ENCODE results near the gene TMEM200B.
A peak's percentile ranks its signal among the peaks of the same experiment; 100 is the strongest.

Gene TMEM200B

DNA sequence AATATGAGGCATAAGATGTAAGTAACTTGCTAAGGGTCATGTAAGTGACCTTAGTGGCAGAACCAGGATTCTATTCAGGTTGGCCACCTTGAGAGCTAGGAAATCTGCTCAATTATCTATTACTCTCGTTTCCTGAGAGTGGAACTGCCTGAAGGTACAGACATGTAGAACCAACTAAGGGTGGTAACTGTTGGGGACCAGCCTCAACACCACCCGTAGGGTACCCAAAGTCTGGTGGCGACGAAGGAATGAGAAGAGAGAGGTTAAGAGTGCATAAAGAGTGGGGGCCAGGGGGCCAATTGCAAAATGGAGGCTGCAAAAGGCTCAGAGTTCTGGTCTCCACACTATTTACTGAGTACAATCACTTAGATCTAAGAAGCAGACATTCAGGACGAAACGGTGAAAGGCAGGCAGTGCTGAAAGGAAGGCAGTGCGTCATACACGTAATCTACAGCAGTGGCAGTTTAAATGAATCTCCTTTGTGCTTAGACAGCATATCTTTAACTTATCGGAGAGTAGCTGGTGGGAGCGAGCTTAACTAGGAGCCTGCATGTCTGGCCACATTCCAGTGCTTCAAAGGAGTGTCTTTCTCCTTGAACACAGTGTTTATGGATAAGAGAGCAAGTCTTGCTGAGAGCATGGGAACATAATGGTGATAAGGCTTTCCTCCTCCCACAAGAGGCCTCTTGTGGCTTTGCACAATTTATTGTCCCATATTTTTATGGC is 33.0 kb upstream of the TMEM200B start (continued):
- TF ChIP-seq, protein P1, sequence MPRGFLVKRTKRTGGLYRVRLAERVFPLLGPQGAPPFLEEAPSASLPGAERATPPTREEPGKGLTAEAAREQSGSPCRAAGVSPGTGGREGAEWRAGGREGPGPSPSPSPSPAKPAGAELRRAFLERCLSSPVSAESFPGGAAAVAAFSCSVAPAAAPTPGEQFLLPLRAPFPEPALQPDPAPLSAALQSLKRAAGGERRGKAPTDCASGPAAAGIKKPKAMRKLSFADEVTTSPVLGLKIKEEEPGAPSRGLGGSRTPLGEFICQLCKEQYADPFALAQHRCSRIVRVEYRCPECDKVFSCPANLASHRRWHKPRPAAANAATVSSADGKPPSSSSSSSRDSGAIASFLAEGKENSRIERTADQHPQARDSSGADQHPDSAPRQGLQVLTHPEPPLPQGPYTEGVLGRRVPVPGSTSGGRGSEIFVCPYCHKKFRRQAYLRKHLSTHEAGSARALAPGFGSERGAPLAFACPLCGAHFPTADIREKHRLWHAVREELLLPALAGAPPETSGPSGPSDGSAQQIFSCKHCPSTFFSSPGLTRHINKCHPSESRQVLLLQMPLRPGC (tag by site-specific recombination; IDR thresholded peaks at IDR 0.05): 0 out of 2 replicates have a peak, but pooled peaks have one; percentile 30
- TF ChIP-seq ZNF426 (tag by site-specific recombination; IDR thresholded peaks at IDR 0.05) (no peak), ZNF423 (tag by site-specific recombination; IDR thresholded peaks at IDR 0.05) (no peak), ZNF175 (tag by site-specific recombination; IDR thresholded peaks at IDR 0.05) (no peak), HOXD13 (CRISPR knock-in tag; IDR thresholded peaks at IDR 0.05; ENCODE audit: borderline replicate concordance) (no peak), GLI4 (tag by site-specific recombination; IDR thresholded peaks at IDR 0.05) (no peak), YY1 (tag by site-specific recombination; IDR thresholded peaks at IDR 0.05) (no peak), ZNF658 (tag by site-specific recombination; IDR thresholded peaks at IDR 0.05) (no peak), ZNF629 (tag by site-specific recombination; IDR thresholded peaks at IDR 0.05) (peak; percentile 38; the same call in 1 of the 2 replicates), WT1 (tag by site-specific recombination; IDR thresholded peaks at IDR 0.05) (no peak), SALL2 (tag by site-specific recombination; IDR thresholded peaks at IDR 0.05; ENCODE audit: borderline replicate concordance) (no peak), ZNF416 (tag by site-specific recombination; IDR thresholded peaks at IDR 0.05) (no peak), ZNF114 (tag by site-specific recombination; IDR thresholded peaks at IDR 0.05) (no peak), ZNF23 (tag by site-specific recombination; IDR thresholded peaks at IDR 0.05; ENCODE audit: borderline replicate concordance) (no peak), ZNF112 (tag by site-specific recombination; IDR thresholded peaks at IDR 0.05) (no peak), ZBTB7A (tag by site-specific recombination; IDR thresholded peaks at IDR 0.05; ENCODE audit: low read depth) (no peak), TRIM28 (IDR thresholded peaks at IDR 0.05; ENCODE audit: borderline replicate concordance, low read length) (peak; percentile 99), ZNF48 (tag by site-specific recombination; IDR thresholded peaks at IDR 0.05) (no peak), ZNF202 (tag by site-specific recombination; IDR thresholded peaks at IDR 0.05; ENCODE audit: borderline replicate concordance) (no peak), ZNF571 (tag by site-specific recombination; IDR thresholded peaks at IDR 0.05) (no peak), ZNF324 (tag by site-specific recombination; IDR thresholded peaks at IDR 0.05) (no peak), ZIC2 (tag by site-specific recombination; IDR thresholded peaks at IDR 0.05) (peak; percentile 46), ZNF19 (tag by site-specific recombination; IDR thresholded peaks at IDR 0.05; ENCODE audit: low read depth) (no peak), ZNF391 (tag by site-specific recombination; IDR thresholded peaks at IDR 0.05; ENCODE audit: borderline replicate concordance, low read depth) (no peak)
- TF ChIP-seq, protein P2, sequence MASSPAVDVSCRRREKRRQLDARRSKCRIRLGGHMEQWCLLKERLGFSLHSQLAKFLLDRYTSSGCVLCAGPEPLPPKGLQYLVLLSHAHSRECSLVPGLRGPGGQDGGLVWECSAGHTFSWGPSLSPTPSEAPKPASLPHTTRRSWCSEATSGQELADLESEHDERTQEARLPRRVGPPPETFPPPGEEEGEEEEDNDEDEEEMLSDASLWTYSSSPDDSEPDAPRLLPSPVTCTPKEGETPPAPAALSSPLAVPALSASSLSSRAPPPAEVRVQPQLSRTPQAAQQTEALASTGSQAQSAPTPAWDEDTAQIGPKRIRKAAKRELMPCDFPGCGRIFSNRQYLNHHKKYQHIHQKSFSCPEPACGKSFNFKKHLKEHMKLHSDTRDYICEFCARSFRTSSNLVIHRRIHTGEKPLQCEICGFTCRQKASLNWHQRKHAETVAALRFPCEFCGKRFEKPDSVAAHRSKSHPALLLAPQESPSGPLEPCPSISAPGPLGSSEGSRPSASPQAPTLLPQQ (tag by site-specific recombination; IDR thresholded peaks at IDR 0.05): 0 out of 2 replicates have a peak, but pooled peaks have one; percentile 20
- TF ChIP-seq, protein P3, sequence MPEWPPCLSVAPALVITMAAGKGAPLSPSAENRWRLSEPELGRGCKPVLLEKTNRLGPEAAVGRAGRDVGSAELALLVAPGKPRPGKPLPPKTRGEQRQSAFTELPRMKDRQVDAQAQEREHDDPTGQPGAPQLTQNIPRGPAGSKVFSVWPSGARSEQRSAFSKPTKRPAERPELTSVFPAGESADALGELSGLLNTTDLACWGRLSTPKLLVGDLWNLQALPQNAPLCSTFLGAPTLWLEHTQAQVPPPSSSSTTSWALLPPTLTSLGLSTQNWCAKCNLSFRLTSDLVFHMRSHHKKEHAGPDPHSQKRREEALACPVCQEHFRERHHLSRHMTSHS (tag by site-specific recombination; IDR thresholded peaks at IDR 0.05): no peak
- TF ChIP-seq, protein P4, sequence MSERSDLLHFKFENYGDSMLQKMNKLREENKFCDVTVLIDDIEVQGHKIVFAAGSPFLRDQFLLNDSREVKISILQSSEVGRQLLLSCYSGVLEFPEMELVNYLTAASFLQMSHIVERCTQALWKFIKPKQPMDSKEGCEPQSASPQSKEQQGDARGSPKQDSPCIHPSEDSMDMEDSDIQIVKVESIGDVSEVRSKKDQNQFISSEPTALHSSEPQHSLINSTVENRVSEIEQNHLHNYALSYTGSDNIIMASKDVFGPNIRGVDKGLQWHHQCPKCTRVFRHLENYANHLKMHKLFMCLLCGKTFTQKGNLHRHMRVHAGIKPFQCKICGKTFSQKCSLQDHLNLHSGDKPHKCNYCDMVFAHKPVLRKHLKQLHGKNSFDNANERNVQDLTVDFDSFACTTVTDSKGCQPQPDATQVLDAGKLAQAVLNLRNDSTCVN (tag by site-specific recombination; optimal IDR thresholded peaks at IDR 0.05): no peak
- TF ChIP-seq, protein P5, sequence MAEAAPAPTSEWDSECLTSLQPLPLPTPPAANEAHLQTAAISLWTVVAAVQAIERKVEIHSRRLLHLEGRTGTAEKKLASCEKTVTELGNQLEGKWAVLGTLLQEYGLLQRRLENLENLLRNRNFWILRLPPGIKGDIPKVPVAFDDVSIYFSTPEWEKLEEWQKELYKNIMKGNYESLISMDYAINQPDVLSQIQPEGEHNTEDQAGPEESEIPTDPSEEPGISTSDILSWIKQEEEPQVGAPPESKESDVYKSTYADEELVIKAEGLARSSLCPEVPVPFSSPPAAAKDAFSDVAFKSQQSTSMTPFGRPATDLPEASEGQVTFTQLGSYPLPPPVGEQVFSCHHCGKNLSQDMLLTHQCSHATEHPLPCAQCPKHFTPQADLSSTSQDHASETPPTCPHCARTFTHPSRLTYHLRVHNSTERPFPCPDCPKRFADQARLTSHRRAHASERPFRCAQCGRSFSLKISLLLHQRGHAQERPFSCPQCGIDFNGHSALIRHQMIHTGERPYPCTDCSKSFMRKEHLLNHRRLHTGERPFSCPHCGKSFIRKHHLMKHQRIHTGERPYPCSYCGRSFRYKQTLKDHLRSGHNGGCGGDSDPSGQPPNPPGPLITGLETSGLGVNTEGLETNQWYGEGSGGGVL (tag by site-specific recombination; IDR thresholded peaks at IDR 0.05): no peak
- TF ChIP-seq, protein P6, sequence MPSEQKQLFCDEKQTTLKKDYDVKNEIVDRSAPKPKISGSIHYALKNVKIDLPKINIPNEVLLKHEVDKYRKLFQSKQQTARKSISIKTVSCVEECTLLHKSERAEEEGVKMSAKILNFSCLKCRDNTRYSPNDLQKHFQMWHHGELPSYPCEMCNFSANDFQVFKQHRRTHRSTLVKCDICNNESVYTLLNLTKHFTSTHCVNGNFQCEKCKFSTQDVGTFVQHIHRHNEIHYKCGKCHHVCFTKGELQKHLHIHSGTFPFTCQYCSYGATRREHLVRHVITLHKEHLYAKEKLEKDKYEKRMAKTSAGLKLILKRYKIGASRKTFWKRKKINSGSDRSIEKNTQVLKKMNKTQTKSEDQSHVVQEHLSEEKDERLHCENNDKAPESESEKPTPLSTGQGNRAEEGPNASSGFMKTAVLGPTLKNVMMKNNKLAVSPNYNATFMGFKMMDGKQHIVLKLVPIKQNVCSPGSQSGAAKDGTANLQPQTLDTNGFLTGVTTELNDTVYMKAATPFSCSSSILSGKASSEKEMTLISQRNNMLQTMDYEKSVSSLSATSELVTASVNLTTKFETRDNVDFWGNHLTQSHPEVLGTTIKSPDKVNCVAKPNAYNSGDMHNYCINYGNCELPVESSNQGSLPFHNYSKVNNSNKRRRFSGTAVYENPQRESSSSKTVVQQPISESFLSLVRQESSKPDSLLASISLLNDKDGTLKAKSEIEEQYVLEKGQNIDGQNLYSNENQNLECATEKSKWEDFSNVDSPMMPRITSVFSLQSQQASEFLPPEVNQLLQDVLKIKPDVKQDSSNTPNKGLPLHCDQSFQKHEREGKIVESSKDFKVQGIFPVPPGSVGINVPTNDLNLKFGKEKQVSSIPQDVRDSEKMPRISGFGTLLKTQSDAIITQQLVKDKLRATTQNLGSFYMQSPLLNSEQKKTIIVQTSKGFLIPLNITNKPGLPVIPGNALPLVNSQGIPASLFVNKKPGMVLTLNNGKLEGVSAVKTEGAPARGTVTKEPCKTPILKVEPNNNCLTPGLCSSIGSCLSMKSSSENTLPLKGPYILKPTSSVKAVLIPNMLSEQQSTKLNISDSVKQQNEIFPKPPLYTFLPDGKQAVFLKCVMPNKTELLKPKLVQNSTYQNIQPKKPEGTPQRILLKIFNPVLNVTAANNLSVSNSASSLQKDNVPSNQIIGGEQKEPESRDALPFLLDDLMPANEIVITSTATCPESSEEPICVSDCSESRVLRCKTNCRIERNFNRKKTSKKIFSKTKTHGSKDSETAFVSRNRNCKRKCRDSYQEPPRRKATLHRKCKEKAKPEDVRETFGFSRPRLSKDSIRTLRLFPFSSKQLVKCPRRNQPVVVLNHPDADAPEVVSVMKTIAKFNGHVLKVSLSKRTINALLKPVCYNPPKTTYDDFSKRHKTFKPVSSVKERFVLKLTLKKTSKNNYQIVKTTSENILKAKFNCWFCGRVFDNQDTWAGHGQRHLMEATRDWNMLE (tag by site-specific recombination; conservative IDR thresholded peaks at IDR 0.05; ENCODE audit: low read depth): no peak

Measured in HEK293 (cell line).